Measurements from ENCODE around the gene NFE2L2. TPM values are rescaled to one million over a fixed set of nuclear protein-coding genes. Genes with fewer than 3 reads are reported as not detected.
"Not testable (repeated sequence)": the region's sequence is repeated elsewhere in the genome, so short reads cannot be mapped to it uniquely, and the experiment has no call there.

The NFE2L2 gene
- total and polyA plus RNA-seq, 12 donors = 26.4 to 67.9 (median 54.9) TPM

- intact Hi-C loops (cut with DNase I) = loop anchor here in 5 of 10 donors (5.0 to 10.0 kb wide), 5 partner anchors 58 to 126 kb away; partner anchors contain the start of gene AGPS (in 1 of the 5)
- no peak for DNase-seq
Measured at GRCh38 chr2:177268901-177269300, 4.4 kb upstream of the NFE2L2 start.

DNA sequence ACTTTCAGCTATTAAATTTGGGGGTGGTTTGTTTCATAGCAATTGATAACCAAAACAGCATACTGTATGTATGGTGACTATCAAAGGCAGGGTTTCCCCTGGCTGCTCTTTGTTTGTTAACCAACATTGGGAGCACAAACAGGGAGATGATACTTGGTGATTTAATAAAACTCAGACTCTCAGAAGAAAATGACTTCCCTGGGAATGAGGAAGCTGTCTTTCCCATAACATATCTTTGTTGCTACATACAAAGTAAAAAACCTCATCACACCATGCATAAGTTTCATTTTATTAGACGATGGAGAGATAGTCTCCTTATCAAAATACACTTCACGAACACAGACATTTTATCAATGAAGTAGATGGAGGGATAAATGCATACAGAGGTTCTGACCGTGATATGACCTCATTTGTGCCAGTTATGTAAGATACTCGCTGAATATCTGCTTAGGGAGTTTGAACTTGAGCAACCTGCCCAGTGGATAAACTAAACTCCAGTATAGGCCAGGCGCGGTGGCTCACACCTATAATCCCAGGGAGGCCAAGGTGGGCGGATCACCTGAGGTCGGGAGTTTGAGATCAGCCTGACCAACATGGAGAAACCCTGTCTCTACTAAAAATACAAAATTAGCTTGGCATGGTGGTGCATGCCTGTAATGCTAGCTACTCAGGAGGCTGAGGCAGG lies 3.8 kb upstream of the NFE2L2 start:
- WGBS, 2 donors = 89 to 91% methylated on average over 8 of the region's 8 CpGs
- H3K27ac ChIP-seq = no peak overlapping the region
- DNase-seq (no peak), ATAC-seq (no peak)
- H3K4me3 ChIP-seq = no peak overlapping the region
- TF ChIP-seq, protein P1, sequence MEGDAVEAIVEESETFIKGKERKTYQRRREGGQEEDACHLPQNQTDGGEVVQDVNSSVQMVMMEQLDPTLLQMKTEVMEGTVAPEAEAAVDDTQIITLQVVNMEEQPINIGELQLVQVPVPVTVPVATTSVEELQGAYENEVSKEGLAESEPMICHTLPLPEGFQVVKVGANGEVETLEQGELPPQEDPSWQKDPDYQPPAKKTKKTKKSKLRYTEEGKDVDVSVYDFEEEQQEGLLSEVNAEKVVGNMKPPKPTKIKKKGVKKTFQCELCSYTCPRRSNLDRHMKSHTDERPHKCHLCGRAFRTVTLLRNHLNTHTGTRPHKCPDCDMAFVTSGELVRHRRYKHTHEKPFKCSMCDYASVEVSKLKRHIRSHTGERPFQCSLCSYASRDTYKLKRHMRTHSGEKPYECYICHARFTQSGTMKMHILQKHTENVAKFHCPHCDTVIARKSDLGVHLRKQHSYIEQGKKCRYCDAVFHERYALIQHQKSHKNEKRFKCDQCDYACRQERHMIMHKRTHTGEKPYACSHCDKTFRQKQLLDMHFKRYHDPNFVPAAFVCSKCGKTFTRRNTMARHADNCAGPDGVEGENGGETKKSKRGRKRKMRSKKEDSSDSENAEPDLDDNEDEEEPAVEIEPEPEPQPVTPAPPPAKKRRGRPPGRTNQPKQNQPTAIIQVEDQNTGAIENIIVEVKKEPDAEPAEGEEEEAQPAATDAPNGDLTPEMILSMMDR (IDR thresholded peaks at IDR 0.05) = no peak
- intact Hi-C loops (cut with DNase I) = loop anchor here in 5 of 10 donors (5.0 to 10.0 kb wide), 5 partner anchors 59 to 126 kb away; partner anchors contain the start of gene AGPS (in 1 of the 5)
- H3K36me3 ChIP-seq = no peaks in the 10 kb centered on the region
- peaks cover 3 to 31% (median 15%) of the 10 kb centered on the region in 9 donors for H3K4me1 ChIP-seq
- no peaks in the 10 kb centered on the region for H3K27me3 ChIP-seq
- H3K9me3 ChIP-seq = no peaks in the 10 kb centered on the region

More at GRCh38 chr2:177268901-177269300, 4.4 kb upstream of the NFE2L2 start:
- Histone ChIP-seq H3K27ac (no peak overlapping the region), H3K27me3 (no peaks in the 10 kb centered on the region), H3K4me3 (no peak overlapping the region), H3K9me3 (no peaks in the 10 kb centered on the region), H3K36me3 (no peaks in the 10 kb centered on the region), H3K4me1 (peaks cover 3 to 31% (median 15%) of the 10 kb centered on the region in 9 donors)
- ATAC-seq = no peak
- WGBS, 2 donors = 97% methylated on average over 7 of the region's 7 CpGs
- TF ChIP-seq, protein P1 (IDR thresholded peaks at IDR 0.05) = no peak

GRCh38 chr2:177266955-177267354 lies 2.4 kb upstream of the NFE2L2 start:
- not testable (repeated sequence) for H3K27me3 ChIP-seq, H3K4me3 ChIP-seq, DNase-seq, H3K9me3 ChIP-seq, ATAC-seq, H3K36me3 ChIP-seq
- Histone ChIP-seq H3K27ac (peak overlapping the region in 5 of 10 donors; percentile 99 to 100 (median 100)), H3K4me1 (peaks cover 3 to 29% (median 17%) of the 10 kb centered on the region in 9 donors)
- 97% methylated on average over 8 of the region's 8 CpGs for WGBS, 2 donors
- intact Hi-C loops (cut with DNase I) = loop anchor here in 5 of 10 donors (5.0 to 10.0 kb wide), 5 partner anchors 60 to 128 kb away; partner anchors contain the start of gene AGPS (in 1 of the 5)

- TF ChIP-seq, protein P1 (IDR thresholded peaks at IDR 0.05) = no peak
- no peaks in the 10 kb centered on the region for H3K36me3 ChIP-seq
- ATAC-seq = no peak
- H3K27me3 ChIP-seq = no peaks in the 10 kb centered on the region
- 33 to 38% methylated on average over 4 of the region's 4 CpGs for WGBS, 2 donors
- DNase-seq = no peak
- peaks cover 3 to 37% (median 25%) of the 10 kb centered on the region in 9 donors for H3K4me1 ChIP-seq
- intact Hi-C loops (cut with DNase I) = loop anchor here in 7 of 10 donors (1.0 to 10.0 kb wide), 9 partner anchors 29 to 129 kb away; partner anchors contain the start of genes AGPS (in 1 of the 7) and HNRNPA3 (in 1 of the 7)
- H3K9me3 ChIP-seq = no peaks in the 10 kb centered on the region
- peak overlapping the region; percentile 96 to 100 (median 100) for H3K27ac ChIP-seq
- H3K4me3 ChIP-seq = peak overlapping the region in 9 of 10 donors; percentile 81 to 97 (median 95)
Measured at GRCh38 chr2:177265824-177266817, 1.6 kb upstream of the NFE2L2 start.

All from heart right ventricle (tissue), 16 donors.